ENCODE data around the gene RPL3.
"Not testable (repeated sequence)": the region's sequence is repeated elsewhere in the genome, so short reads cannot be mapped to it uniquely, and the experiment has no call there.

RPL3 gene

GRCh38 chr22:39360242-39360641 lies 40.8 kb upstream of the RPL3 start:
- Histone ChIP-seq H3K27ac (ENCODE audit: low read depth, low read length) (no peak overlapping the region), H3K4me1 (ENCODE audit: insufficient read depth, low read length) (peaks cover 10% of the 10 kb centered on the region), H3K27me3 (ENCODE audit: control insufficient read depth in 1 of 2, insufficient read depth in 2 of 2, low read length in 2 of 2) (no peaks in the 10 kb centered on the region), H3K9ac (ENCODE audit: low read length) (no peak overlapping the region), H3K4me3 (ENCODE audit: low read depth in 1 of 2, low read length in 2 of 2) (no peak overlapping the region), H3K9me3 (ENCODE audit: low read length) (no peaks in the 10 kb centered on the region), H3K36me3 (ENCODE audit: insufficient read depth, low read length) (no peaks in the 10 kb centered on the region)

- Histone ChIP-seq H3K9ac (ENCODE audit: low read length) (no peak overlapping the region), H3K4me3 (ENCODE audit: low read depth in 1 of 2, low read length in 2 of 2) (no peak overlapping the region), H3K27me3 (ENCODE audit: control insufficient read depth in 1 of 2, insufficient read depth in 2 of 2, low read length in 2 of 2) (no peaks in the 10 kb centered on the region), H3K36me3 (ENCODE audit: insufficient read depth, low read length) (no peaks in the 10 kb centered on the region), H3K27ac (ENCODE audit: low read depth, low read length) (no peak overlapping the region), H3K4me1 (ENCODE audit: insufficient read depth, low read length) (peaks cover 10% of the 10 kb centered on the region), H3K9me3 (ENCODE audit: low read length) (no peaks in the 10 kb centered on the region)
Observed at GRCh38 chr22:39359659-39360195, 40.3 kb upstream of the RPL3 start.

GRCh38 chr22:39358197-39358596 lies 38.8 kb upstream of the RPL3 start:
- not testable (repeated sequence) for H3K4me1 ChIP-seq (ENCODE audit: insufficient read depth, low read length); H3K9me3 ChIP-seq (ENCODE audit: low read length); H3K27ac ChIP-seq (ENCODE audit: low read depth, low read length); H3K9ac ChIP-seq (ENCODE audit: low read length); H3K27me3 ChIP-seq (ENCODE audit: control insufficient read depth in 1 of 2, insufficient read depth in 2 of 2, low read length in 2 of 2); H3K36me3 ChIP-seq (ENCODE audit: insufficient read depth, low read length); H3K4me3 ChIP-seq (ENCODE audit: low read depth in 1 of 2, low read length in 2 of 2)

- H3K9me3 ChIP-seq (ENCODE audit: low read length); H3K27ac ChIP-seq (ENCODE audit: low read depth, low read length); H3K4me1 ChIP-seq (ENCODE audit: insufficient read depth, low read length); H3K9ac ChIP-seq (ENCODE audit: low read length); H3K36me3 ChIP-seq (ENCODE audit: insufficient read depth, low read length); H3K27me3 ChIP-seq (ENCODE audit: control insufficient read depth in 1 of 2, insufficient read depth in 2 of 2, low read length in 2 of 2); H3K4me3 ChIP-seq (ENCODE audit: low read depth in 1 of 2, low read length in 2 of 2): not testable (repeated sequence)
Observed at GRCh38 chr22:39357110-39358108, 38.0 kb upstream of the RPL3 start.

- no peaks in the 10 kb centered on the region for H3K27me3 ChIP-seq (ENCODE audit: control insufficient read depth in 1 of 2, insufficient read depth in 2 of 2, low read length in 2 of 2)
- H3K36me3 ChIP-seq (ENCODE audit: insufficient read depth, low read length), result no peaks in the 10 kb centered on the region
- H3K9me3 ChIP-seq (ENCODE audit: low read length), result no peaks in the 10 kb centered on the region
- no peak overlapping the region for H3K27ac ChIP-seq (ENCODE audit: low read depth, low read length)
- H3K9ac ChIP-seq (ENCODE audit: low read length), result no peak overlapping the region
- peaks cover 3% of the 10 kb centered on the region for H3K4me1 ChIP-seq (ENCODE audit: insufficient read depth, low read length)
- no peak overlapping the region for H3K4me3 ChIP-seq (ENCODE audit: low read depth in 1 of 2, low read length in 2 of 2)
Observed at GRCh38 chr22:39356464-39356863, 37.0 kb upstream of the RPL3 start.

GRCh38 chr22:39355805-39356204 lies 36.4 kb upstream of the RPL3 start:
- H3K36me3 ChIP-seq (ENCODE audit: insufficient read depth, low read length); H3K4me3 ChIP-seq (ENCODE audit: low read depth in 1 of 2, low read length in 2 of 2); H3K4me1 ChIP-seq (ENCODE audit: insufficient read depth, low read length); H3K9ac ChIP-seq (ENCODE audit: low read length); H3K9me3 ChIP-seq (ENCODE audit: low read length); H3K27ac ChIP-seq (ENCODE audit: low read depth, low read length); H3K27me3 ChIP-seq (ENCODE audit: control insufficient read depth in 1 of 2, insufficient read depth in 2 of 2, low read length in 2 of 2): not testable (repeated sequence)

GRCh38 chr22:39355080-39355479 lies 35.7 kb upstream of the RPL3 start:
- Histone ChIP-seq H3K27ac (ENCODE audit: low read depth, low read length) (no peak overlapping the region), H3K4me1 (ENCODE audit: insufficient read depth, low read length) (peaks cover 13% of the 10 kb centered on the region), H3K9me3 (ENCODE audit: low read length) (no peaks in the 10 kb centered on the region)

GRCh38 chr22:39353346-39353745 lies 33.9 kb upstream of the RPL3 start:
- Histone ChIP-seq H3K27me3 (ENCODE audit: control insufficient read depth in 1 of 2, insufficient read depth in 2 of 2, low read length in 2 of 2) (no peaks in the 10 kb centered on the region), H3K4me3 (ENCODE audit: low read depth in 1 of 2, low read length in 2 of 2) (no peak overlapping the region), H3K27ac (ENCODE audit: low read depth, low read length) (no peak overlapping the region)

More at GRCh38 chr22:39355080-39355479, 35.7 kb upstream of the RPL3 start:
- Histone ChIP-seq H3K36me3 (ENCODE audit: insufficient read depth, low read length) (no peaks in the 10 kb centered on the region), H3K4me3 (ENCODE audit: low read depth in 1 of 2, low read length in 2 of 2) (no peak overlapping the region), H3K9ac (ENCODE audit: low read length) (no peak overlapping the region), H3K27me3 (ENCODE audit: control insufficient read depth in 1 of 2, insufficient read depth in 2 of 2, low read length in 2 of 2) (no peaks in the 10 kb centered on the region)

GRCh38 chr22:39352306-39352891 lies 33.0 kb upstream of the RPL3 start:
- Histone ChIP-seq H3K27ac (ENCODE audit: low read depth, low read length) (no peak overlapping the region), H3K27me3 (ENCODE audit: control insufficient read depth in 1 of 2, insufficient read depth in 2 of 2, low read length in 2 of 2) (no peaks in the 10 kb centered on the region), H3K36me3 (ENCODE audit: insufficient read depth, low read length) (no peaks in the 10 kb centered on the region), H3K9ac (ENCODE audit: low read length) (no peak overlapping the region), H3K4me3 (ENCODE audit: low read depth in 1 of 2, low read length in 2 of 2) (no peak overlapping the region), H3K4me1 (ENCODE audit: insufficient read depth, low read length) (peaks cover 21% of the 10 kb centered on the region), H3K9me3 (ENCODE audit: low read length) (no peaks in the 10 kb centered on the region)

More at GRCh38 chr22:39353346-39353745, 33.9 kb upstream of the RPL3 start:
- no peaks in the 10 kb centered on the region for H3K9me3 ChIP-seq (ENCODE audit: low read length)
- H3K9ac ChIP-seq (ENCODE audit: low read length), result no peak overlapping the region
- H3K4me1 ChIP-seq (ENCODE audit: insufficient read depth, low read length), result peaks cover 21% of the 10 kb centered on the region
- no peaks in the 10 kb centered on the region for H3K36me3 ChIP-seq (ENCODE audit: insufficient read depth, low read length)

- Histone ChIP-seq H3K27ac (ENCODE audit: low read depth, low read length) (no peak overlapping the region), H3K4me3 (ENCODE audit: low read depth in 1 of 2, low read length in 2 of 2) (no peak overlapping the region), H3K9me3 (ENCODE audit: low read length) (no peaks in the 10 kb centered on the region), H3K4me1 (ENCODE audit: insufficient read depth, low read length) (peaks cover 21% of the 10 kb centered on the region), H3K9ac (ENCODE audit: low read length) (no peak overlapping the region), H3K27me3 (ENCODE audit: control insufficient read depth in 1 of 2, insufficient read depth in 2 of 2, low read length in 2 of 2) (no peaks in the 10 kb centered on the region), H3K36me3 (ENCODE audit: insufficient read depth, low read length) (no peaks in the 10 kb centered on the region)
Observed at GRCh38 chr22:39351689-39352214, 32.3 kb upstream of the RPL3 start.

All from muscle layer of colon (tissue), 2 donors.